HG03378 (cell line): ENCODE data around the gene FARS2.

ENCODE experiments used
- ATAC-seq: cut with Tn5 transposase; IDR thresholded peaks from one replicate; pipeline ENCODE4 v1.9.1; 2021; ENCODE audit warnings: mild to moderate bottlenecking, moderate library complexity; ENCODE audit not compliant: unreplicated experiment

Gene FARS2

GRCh38 chr6:5817869-5818268 is 556.6 kb downstream of the FARS2 start:
- no peak for ATAC-seq

GRCh38 chr6:5818959-5819358 is 557.6 kb downstream of the FARS2 start:
- ATAC-seq, result no peak
